Stimulated activated CD4-positive, alpha-beta T cell treated with anti-CD3 and anti-CD28 coated beads, TNF-alpha, amount 100 ng/mL, for 48 hours (primary cell): ENCODE results near the gene RAD18.

Source experiments
- DNase-seq, 3 donors: peaks; one replicate each; pipeline ENCODE4 v3.0.0-alpha.2; 2020; ENCODE audit warnings: low read depth in 3 of 3

RAD18 gene

GRCh38 chr3:8963137-8963853, at the start of gene RAD18:
Gene RAD18, minus strand, starts transcription at chr3:8963472. Its CDS starts 87 bp downstream, at chr3:8963385.
- peak; percentile 84 to 88 (median 84) for DNase-seq

- no peak for DNase-seq
These were observed 49.2 kb upstream of the RAD18 start for GRCh38 chr3:9012521-9012920.

- no peak for DNase-seq
These were observed 46.8 kb upstream of the RAD18 start for GRCh38 chr3:9009976-9010545.

GRCh38 chr3:9008550-9009255, 45.4 kb upstream of the RAD18 start:
- DNase-seq = no peak

GRCh38 chr3:9007928-9008327, 44.7 kb upstream of the RAD18 start:
- DNase-seq = no peak

GRCh38 chr3:9007213-9007612, 43.9 kb upstream of the RAD18 start:
- no peak for DNase-seq

- DNase-seq = no peak
These were observed 36.8 kb upstream of the RAD18 start for GRCh38 chr3:9000041-9000440.

- no peak for DNase-seq
These were observed 33.9 kb upstream of the RAD18 start for GRCh38 chr3:8997151-8997550.

- no peak for DNase-seq
These were observed 33.4 kb upstream of the RAD18 start for GRCh38 chr3:8996681-8997121.

GRCh38 chr3:8996216-8996615, 32.9 kb upstream of the RAD18 start:
- no peak for DNase-seq

GRCh38 chr3:8994226-8994625, 31.0 kb upstream of the RAD18 start:
- DNase-seq = no peak

GRCh38 chr3:8993331-8993730, 30.1 kb upstream of the RAD18 start:
- no peak for DNase-seq

- no peak for DNase-seq
These were observed 29.6 kb upstream of the RAD18 start for GRCh38 chr3:8992854-8993253.

- DNase-seq = no peak
These were observed 28.9 kb upstream of the RAD18 start for GRCh38 chr3:8992199-8992598.

- DNase-seq = no peak
These were observed 27.3 kb upstream of the RAD18 start for GRCh38 chr3:8990266-8991215.

GRCh38 chr3:8988791-8989558, 25.7 kb upstream of the RAD18 start:
- no peak for DNase-seq

GRCh38 chr3:8988384-8988655, 25.0 kb upstream of the RAD18 start:
- no peak for DNase-seq

- DNase-seq = peak; percentile 33 to 49 (median 39)
These were observed 24.5 kb upstream of the RAD18 start for GRCh38 chr3:8987645-8988383.

- no peak for DNase-seq
These were observed 24.0 kb upstream of the RAD18 start for GRCh38 chr3:8987226-8987625.

- no peak for DNase-seq
These were observed 23.5 kb upstream of the RAD18 start for GRCh38 chr3:8986741-8987140.

GRCh38 chr3:8985876-8986275, 22.6 kb upstream of the RAD18 start:
- no peak for DNase-seq
